HG02884 (cell line): ENCODE results near the gene GDF15.

Source experiments
- ATAC-seq: cut with Tn5 transposase; IDR thresholded peaks from one replicate; pipeline ENCODE4 v1.9.1; 2021; ENCODE audit warnings: mild to moderate bottlenecking, moderate library complexity; ENCODE audit not compliant: unreplicated experiment

GDF15 gene

GRCh38 chr19:18428787-18429674 is 43.1 kb downstream of the GDF15 start:
- no peak for ATAC-seq

GRCh38 chr19:18429717-18430416 is 43.9 kb downstream of the GDF15 start:
- ATAC-seq, result no peak

GRCh38 chr19:18430417-18431144 is 44.6 kb downstream of the GDF15 start:
- ATAC-seq, result no peak

DNA sequence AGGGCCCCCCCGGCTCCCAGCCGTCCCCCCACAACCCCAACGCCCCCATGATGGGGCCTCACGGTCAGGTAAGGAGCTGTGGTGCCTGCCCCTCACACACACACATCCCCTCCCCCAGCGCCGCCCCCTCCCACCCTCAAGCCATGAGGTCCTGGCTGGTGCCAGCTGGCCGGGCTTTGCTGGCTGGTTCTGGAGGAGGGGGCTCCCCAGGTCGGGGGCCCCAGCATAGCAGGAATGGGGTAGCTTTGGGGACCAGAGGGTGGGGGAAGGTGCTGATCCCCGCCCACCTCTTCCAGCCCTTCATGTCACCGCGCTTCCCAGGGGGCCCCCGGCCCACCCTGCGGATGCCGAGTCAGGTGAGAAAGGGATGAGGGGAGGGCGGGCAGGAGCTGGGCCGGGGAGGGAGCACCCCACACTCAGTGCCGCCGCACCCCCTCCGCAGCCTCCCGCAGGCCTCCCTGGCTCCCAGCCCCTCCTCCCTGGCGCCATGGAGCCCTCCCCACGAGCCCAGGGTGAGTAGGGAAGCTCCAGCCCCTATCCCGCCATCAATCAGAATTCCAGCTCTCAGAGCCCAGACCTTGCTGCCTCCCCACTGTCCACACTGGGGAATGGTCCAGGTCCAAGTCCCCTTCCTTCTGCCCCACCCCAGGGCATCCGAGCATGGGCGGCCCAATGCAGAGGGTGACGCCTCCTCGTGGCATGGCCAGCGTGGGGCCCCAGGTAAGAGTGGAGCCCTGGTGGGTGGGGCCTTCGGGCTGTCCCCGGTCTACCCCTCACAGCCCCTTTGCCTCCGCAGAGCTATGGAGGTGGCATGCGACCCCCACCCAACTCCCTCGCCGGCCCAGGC is 45.6 kb downstream of the GDF15 start:
- no peak for ATAC-seq

GRCh38 chr19:18432275-18433014 is 46.5 kb downstream of the GDF15 start:
- ATAC-seq, result no peak

DNA sequence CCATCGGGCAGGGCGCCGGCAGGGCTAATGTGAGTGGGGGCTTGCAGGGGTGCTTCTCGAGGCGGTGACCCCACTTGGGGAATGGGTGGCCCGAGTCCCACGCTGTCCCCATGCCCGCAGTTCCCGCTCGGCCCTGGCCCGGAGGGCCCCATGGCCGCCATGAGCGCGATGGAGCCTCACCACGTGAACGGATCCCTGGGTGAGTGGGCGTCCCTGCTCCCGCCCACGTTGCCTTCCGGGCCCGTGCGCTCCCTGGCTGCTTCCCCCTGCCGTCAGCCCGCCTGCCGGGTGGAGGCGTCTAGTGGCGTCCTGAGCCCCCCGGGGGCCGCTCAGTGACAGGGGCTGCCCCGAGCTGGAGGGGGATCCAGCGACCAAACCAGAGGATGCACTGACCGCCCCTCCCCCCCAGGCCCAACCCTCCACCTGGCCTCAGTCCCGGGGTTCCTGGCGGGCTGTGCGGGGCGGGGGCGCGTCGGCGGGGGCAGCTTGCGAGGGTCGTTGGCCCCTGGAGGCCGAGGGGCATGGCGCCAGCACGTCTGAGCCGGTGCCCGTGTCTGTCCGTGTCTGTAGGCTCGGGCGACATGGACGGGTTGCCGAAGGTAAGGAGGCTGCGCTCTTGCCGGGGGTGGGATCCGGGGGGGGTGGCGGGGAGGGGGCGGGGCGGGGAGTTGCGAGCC is 47.2 kb downstream of the GDF15 start:
- ATAC-seq, result no peak

DNA sequence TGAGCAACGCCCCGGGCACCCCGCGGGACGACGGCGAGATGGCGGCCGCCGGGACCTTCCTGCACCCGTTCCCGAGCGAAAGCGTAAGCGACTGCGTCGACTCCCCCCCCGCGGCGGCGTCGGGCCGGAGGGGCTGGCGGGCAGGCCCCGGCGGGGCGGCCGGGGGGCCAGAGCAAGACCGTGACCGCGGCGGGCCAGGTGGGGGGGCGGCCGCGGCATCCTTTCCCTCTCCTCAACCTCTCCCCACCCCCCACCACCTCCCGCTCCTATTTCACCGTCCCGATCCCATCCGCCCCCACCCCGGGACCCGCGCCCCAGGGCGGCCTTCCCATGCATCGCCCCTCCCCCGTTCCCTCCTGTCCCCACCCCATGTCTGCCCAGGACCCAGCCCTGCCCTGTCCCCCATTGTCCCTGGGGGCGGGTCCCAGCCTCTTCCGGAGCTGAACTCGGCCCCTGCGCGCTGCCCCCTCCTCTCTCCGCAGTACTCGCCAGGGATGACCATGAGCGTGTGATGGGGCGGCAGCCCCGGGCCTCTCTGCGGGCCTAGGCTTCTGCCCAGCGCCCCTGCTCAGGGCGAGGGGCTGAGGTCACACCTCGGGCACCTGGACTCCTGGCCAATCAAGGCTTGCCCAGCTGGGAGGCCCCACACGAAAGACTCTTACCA is 47.9 kb downstream of the GDF15 start:
- no peak for ATAC-seq

- ATAC-seq, result no peak
Measured at GRCh38 chr19:18434411-18435175, 48.6 kb downstream of the GDF15 start.

DNA sequence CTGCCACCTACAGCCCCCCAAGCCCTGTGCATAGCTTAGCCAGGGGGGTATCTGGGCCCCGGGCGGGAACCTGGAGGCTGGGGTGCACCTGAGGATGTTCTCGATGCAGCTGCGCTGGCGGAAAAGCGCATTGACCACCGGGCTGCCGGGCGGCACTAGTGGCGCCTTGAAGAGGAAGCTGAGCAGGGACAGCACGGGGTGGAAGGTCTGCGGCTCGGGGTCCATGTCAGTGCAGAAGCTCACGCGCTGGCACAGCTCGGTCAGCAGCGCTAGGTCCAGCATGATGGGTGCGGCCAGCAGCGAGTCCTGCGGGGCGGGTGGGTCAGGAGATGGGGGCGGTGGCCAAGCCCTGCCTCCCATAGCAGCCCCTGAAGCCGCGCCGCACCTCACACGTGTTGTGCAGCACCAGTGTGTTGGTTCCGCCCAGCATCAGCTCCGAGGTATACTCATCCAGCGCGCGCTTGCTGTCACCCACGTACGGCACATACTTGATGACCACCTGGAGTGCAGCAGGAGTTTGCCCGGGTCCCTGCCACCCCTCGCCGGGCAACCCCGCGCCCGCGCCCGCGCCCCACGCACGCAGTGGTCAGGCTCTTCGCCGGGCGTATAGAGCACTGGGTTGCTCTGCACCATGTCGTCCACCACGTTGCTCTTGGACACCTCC is 49.4 kb downstream of the GDF15 start:
- no peak for ATAC-seq

DNA sequence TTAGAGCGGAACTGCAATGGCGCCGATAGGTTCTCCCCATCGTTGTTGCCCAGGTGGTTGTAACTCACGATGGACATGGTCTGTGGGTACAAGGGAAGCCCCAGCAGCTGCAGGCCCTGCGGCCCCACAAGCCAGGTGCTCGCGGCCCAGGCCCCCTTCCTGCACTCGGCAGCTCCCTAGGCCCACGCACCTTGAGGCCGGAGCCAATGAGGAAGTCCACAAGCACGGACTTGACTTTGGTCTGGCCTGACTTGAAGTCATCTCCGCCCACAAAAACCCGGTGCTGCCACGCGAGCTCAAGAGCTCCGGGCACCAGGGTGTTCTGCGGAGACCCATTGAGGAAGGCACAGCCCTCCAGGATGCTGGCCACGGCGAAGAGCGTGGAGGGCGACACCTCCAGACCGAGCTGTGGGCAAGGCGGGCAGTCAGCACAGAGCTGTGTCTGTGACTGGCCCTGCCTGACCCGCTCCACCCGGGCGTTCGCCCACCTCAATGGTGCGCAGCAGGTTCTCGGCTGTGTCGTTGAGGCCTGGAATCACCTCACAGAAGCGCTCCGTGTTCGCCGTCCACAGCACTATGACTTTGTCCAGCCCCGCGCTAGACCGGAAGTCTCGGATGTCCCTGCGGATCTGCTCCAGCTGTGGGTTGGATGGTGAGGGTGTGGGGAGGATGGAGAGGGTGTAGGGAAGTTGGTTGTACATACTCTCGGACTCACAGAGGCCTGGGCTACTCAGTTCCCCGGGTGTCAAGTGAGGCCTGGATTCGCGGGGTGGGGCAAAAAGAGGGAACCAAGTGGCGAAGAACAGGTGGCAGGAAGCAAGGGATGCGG is 50.1 kb downstream of the GDF15 start:
- no peak for ATAC-seq

- no peak for ATAC-seq
Measured at GRCh38 chr19:18436671-18437490, 50.9 kb downstream of the GDF15 start.

GRCh38 chr19:18437491-18438330 is 51.8 kb downstream of the GDF15 start, which contains the start of gene ISYNA1:
Gene ISYNA1 (minus strand): TSS chr19:18438133. CDS start chr19:18437979, 154 bp downstream.
- ATAC-seq, result no peak

DNA sequence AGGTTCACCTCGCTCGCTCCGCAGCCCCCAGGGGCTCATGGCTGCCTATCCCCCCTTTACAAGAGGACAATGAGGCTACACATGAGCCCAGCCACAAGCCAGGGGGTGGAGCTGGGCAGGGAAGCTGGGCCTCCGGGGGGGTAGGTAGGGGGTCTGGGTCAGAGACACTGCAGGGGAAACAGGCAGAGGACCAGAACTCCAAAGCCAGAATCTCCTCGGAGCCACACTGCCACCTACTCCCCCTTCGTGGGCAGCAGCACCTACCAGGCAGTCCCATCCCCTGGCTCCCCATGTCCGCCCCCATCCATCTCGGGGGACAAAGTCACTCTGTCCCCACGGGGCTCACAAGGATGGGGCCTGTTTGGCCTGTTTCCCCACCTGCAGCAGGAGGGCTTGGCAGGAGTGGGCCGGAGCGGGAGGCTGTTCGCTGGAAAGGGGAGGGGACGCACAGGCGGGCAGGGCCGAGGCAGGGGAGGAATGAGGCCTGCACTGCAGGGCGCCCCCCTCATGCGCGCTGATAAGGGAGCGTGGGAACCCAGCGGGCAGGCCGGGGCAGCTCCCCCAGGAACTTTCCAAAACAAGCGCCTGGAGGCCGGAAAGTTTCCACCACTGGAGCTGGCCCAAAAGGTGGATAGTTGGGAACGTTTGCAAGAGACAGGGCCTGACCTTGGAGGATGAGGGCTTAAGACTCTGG is 52.5 kb downstream of the GDF15 start:
- no peak for ATAC-seq
